Vagina (tissue), 2 donors: Measurements from ENCODE around the gene DIAPH2. TPM values are rescaled to one million over a fixed set of nuclear protein-coding genes. Genes with fewer than 3 reads are reported as not detected.

ENCODE experiments used
- DNase-seq, 2 donors: peaks; one replicate each; pipeline ENCODE4 v3.0.0-alpha.2; 2017; ENCODE audit errors: extremely low spot score in 2 of 2
- H3K27ac ChIP-seq: fragments of 200-600 bp; sonication (generic); one replicate; pipeline ENCODE4 v1.5.1; 2019
- H3K27me3 ChIP-seq: fragments of 200-600 bp; sonication (generic); one replicate; pipeline ENCODE4 v1.5.1; 2019
- H3K36me3 ChIP-seq, 2 donors: fragments of 200-600 bp; sonication (generic); one replicate each; pipeline ENCODE4 v1.5.1; 2017 to 2019
- H3K4me1 ChIP-seq: fragments of 200-600 bp; sonication (generic); one replicate; pipeline ENCODE4 v1.5.1; 2019
- H3K4me3 ChIP-seq, 2 donors: fragments of 200-600 bp; sonication (generic); 1 replicate in 1 of 2; 2 replicates in 1 of 2; pipeline ENCODE4 v1.5.1; 2016 to 2019
- H3K9me3 ChIP-seq: fragments of 200-600 bp; sonication (generic); one replicate; pipeline ENCODE4 v1.5.1; 2019
- POLR2A ChIP-seq, 2 donors: fragments of 450-650 bp; IDR thresholded peaks; one replicate each; pipeline ENCODE4 v1.6.1; 2017; ENCODE audit warnings: antibody characterized with exemption in 2 of 2, mild to moderate bottlenecking in 2 of 2, moderate library complexity in 2 of 2
- POLR2AphosphoS5 ChIP-seq, 2 donors: sonication (generic); formaldehyde crosslinking; IDR thresholded peaks; one replicate each; pipeline ENCODE4 v1.9.0; 2017; ENCODE audit warnings: antibody characterized with exemption in 2 of 2, mild to moderate bottlenecking in 2 of 2, low read depth in 1 of 2; ENCODE audit not compliant: insufficient read depth in 1 of 2
- intact Hi-C: fragments of 100-400 bp; cut with DNase I; formaldehyde crosslinking; loops from one replicate; pipeline ENCODE4 v1.15.1; 2023
- total RNA-seq: library from RNA; depleted of rRNA; stranded (reverse); fragments of >200 nt; gene quantifications from one replicate; pipeline ENCODE4 v1.2.3, GENCODE V29; 2016
- TF ChIP-seq, protein P1 (sequence below), 3 experiments: fragments of 450-650 bp in 2 of 3; fragments of 200-600 bp in 1 of 3; sonication (generic) in 1 of 3; IDR thresholded peaks; one replicate each; pipeline ENCODE4 v1.5.1; 2017 to 2019; ENCODE audit warnings: antibody characterized with exemption in 3 of 3, mild to moderate bottlenecking in 2 of 3, moderate library complexity in 2 of 3

The DIAPH2 gene
- total RNA-seq, 1 donor from 2014 or later: 38.8 TPM

DNA sequence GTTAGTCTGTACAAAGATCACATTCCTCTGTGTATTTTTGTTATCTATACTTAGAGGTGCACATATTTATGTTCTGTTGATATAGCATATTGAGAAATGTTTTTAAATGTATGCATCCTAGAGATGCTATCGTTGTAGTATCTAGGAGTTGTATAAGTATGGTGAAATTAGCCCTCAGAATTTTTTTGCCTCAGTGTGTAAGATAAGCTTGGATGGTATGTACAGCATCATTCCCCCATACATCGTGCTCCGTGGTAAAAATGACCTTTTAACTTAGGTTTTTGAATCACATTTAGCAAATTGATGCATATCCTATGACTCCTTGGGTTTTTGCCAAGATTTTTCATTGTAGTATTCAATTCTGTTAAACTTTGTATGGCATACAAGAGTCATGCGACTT, 312.6 kb downstream of the DIAPH2 start:
- no peak for DNase-seq
- H3K4me1 ChIP-seq: no peaks in the 10 kb centered on the region

DNA sequence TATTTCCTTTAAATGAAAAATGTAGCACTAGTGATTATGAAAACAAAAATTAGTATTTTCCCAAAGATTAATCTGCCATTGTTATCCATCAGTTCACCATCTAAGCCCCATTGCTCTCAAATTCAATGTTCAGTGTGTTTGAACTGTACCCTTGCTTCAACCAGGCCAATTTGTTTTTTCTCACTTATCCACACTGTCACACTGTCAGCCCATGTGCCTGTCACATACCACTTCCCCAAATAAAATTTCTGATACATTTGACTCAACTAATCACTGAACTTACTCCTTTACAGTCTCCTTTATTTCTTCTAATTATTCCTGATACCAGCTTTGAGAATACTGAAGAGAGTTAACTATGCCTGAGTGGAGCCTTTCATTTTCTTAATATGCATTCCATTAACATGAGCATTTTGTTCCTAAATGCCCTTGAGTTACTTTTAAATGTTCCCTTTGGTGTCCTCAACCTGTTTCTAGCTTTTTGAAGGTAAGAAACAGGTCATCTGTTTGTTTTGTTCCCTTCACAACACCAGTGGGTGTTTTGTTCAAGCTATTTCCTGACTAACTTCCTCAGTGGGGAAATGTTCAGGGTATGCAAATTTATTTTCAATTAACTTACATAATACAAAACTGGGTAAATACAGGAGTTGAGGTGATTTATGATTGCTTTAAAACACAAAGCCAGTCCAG, 316.2 kb downstream of the DIAPH2 start:
- TF ChIP-seq, protein P1, sequence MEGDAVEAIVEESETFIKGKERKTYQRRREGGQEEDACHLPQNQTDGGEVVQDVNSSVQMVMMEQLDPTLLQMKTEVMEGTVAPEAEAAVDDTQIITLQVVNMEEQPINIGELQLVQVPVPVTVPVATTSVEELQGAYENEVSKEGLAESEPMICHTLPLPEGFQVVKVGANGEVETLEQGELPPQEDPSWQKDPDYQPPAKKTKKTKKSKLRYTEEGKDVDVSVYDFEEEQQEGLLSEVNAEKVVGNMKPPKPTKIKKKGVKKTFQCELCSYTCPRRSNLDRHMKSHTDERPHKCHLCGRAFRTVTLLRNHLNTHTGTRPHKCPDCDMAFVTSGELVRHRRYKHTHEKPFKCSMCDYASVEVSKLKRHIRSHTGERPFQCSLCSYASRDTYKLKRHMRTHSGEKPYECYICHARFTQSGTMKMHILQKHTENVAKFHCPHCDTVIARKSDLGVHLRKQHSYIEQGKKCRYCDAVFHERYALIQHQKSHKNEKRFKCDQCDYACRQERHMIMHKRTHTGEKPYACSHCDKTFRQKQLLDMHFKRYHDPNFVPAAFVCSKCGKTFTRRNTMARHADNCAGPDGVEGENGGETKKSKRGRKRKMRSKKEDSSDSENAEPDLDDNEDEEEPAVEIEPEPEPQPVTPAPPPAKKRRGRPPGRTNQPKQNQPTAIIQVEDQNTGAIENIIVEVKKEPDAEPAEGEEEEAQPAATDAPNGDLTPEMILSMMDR (IDR thresholded peaks at IDR 0.05): no peak
- TF ChIP-seq POLR2A (IDR thresholded peaks at IDR 0.05) (no peak), POLR2AphosphoS5 (IDR thresholded peaks at IDR 0.05; ENCODE audit: insufficient read depth in 1 of 2, low read depth in 1 of 2) (no peak)
- no peak for DNase-seq
- Histone ChIP-seq H3K9me3 (no peaks in the 10 kb centered on the region), H3K36me3 (no peaks in the 10 kb centered on the region), H3K27me3 (no peaks in the 10 kb centered on the region), H3K27ac (no peak overlapping the region), H3K4me1 (no peaks in the 10 kb centered on the region), H3K4me3 (no peak overlapping the region)
- intact Hi-C loops: no loop called here

More for the DNA sequence above, 312.6 kb downstream of the DIAPH2 start:
- no peaks in the 10 kb centered on the region for H3K36me3 ChIP-seq
- no peaks in the 10 kb centered on the region for H3K27me3 ChIP-seq
- TF ChIP-seq, protein P1 (IDR thresholded peaks at IDR 0.05): no peak
- TF ChIP-seq POLR2A (IDR thresholded peaks at IDR 0.05): no peak
- TF ChIP-seq POLR2AphosphoS5 (IDR thresholded peaks at IDR 0.05; ENCODE audit: insufficient read depth in 1 of 2, low read depth in 1 of 2): no peak
- no peak overlapping the region for H3K4me3 ChIP-seq
- H3K27ac ChIP-seq: no peak overlapping the region
- no peaks in the 10 kb centered on the region for H3K9me3 ChIP-seq
- intact Hi-C loops: no loop called here

DNA sequence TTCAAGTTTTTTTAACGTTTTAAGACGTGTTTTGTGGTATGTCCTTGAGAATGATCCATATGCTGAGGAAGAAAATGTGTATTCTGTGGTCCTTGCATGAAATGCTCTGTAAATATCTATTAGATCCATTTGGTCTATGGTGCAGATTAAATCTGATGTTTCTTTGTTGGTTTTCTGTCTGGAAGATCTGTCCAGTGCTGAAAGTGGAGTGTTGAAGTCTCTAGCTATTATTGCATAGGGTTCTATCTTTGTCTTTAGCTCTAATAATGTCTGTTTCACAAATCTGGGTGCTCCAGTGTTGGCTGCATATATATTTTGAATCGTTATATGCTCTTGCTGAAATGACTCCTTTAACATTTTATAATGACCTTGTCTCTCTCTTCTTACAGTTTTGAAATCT, 321.5 kb downstream of the DIAPH2 start:
- no peak for TF ChIP-seq POLR2AphosphoS5 (IDR thresholded peaks at IDR 0.05; ENCODE audit: insufficient read depth in 1 of 2, low read depth in 1 of 2)
- TF ChIP-seq POLR2A (IDR thresholded peaks at IDR 0.05): no peak
- TF ChIP-seq, protein P1 (IDR thresholded peaks at IDR 0.05): no peak
- no peak for DNase-seq
- no peaks in the 10 kb centered on the region for H3K4me1 ChIP-seq
- H3K27ac ChIP-seq: no peak overlapping the region
- H3K4me3 ChIP-seq: no peak overlapping the region
- no peaks in the 10 kb centered on the region for H3K27me3 ChIP-seq
- H3K36me3 ChIP-seq: no peaks in the 10 kb centered on the region
- intact Hi-C loops: no loop called here
- no peaks in the 10 kb centered on the region for H3K9me3 ChIP-seq

DNA sequence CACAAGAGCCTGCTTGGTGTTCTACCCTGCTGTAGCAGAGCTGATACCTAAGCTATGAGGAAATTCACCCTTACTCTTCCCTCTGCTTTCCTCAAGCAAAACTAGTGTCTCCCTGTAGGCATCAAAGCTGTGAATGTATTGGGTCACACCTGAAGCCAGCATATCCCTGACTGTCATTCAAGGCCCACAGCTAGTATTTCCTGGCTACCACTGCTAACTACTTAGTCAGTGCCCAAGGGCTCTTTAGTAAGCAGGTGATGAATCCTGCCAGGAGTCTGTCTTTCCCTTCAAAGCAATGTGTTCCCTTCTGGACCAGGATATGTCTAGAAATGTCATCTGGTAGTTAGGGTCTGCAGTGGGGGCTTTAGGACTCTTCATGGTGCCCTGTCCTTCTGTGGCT, 324.7 kb downstream of the DIAPH2 start:
- H3K4me1 ChIP-seq: no peaks in the 10 kb centered on the region
- no peak overlapping the region for H3K4me3 ChIP-seq
- H3K36me3 ChIP-seq: no peaks in the 10 kb centered on the region
- intact Hi-C loops: no loop called here
- DNase-seq: no peak
- TF ChIP-seq POLR2AphosphoS5 (IDR thresholded peaks at IDR 0.05; ENCODE audit: insufficient read depth in 1 of 2, low read depth in 1 of 2) (no peak), POLR2A (IDR thresholded peaks at IDR 0.05) (no peak)
- TF ChIP-seq, protein P1 (IDR thresholded peaks at IDR 0.05): no peak
- no peak overlapping the region for H3K27ac ChIP-seq
- no peaks in the 10 kb centered on the region for H3K27me3 ChIP-seq
- H3K9me3 ChIP-seq: no peaks in the 10 kb centered on the region

DNA sequence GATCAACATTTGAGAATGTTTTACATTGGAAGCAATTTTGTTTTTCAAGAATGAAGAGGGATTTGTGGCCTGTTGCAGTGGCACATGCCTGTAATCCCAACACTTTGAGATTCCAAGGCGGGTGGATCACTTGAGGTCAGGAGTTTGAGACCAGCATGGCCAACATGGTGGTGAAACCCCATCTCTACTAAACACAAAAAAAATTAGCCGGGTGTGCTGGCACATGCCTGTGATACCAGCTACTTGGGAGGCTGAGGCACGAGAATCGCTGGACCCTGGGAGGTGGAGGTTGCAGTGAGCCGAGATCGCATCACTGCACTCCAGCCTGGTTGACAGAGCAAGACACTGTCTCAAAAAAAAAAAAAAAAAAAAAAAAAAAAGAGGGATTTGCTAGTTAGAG, 326.9 kb downstream of the DIAPH2 start:
- no peaks in the 10 kb centered on the region for H3K9me3 ChIP-seq
- no peaks in the 10 kb centered on the region for H3K36me3 ChIP-seq
- no peaks in the 10 kb centered on the region for H3K27me3 ChIP-seq
- no peaks in the 10 kb centered on the region for H3K4me1 ChIP-seq
- TF ChIP-seq POLR2AphosphoS5 (IDR thresholded peaks at IDR 0.05; ENCODE audit: insufficient read depth in 1 of 2, low read depth in 1 of 2) (no peak), POLR2A (IDR thresholded peaks at IDR 0.05) (no peak)
- TF ChIP-seq, protein P1 (IDR thresholded peaks at IDR 0.05): no peak
- no peak for DNase-seq
- no peak overlapping the region for H3K27ac ChIP-seq
- intact Hi-C loops: no loop called here
- H3K4me3 ChIP-seq: no peak overlapping the region
